ENCODE data around the gene VIPAS39.

The VIPAS39 gene

GRCh38 chr14:77406086-77406485, 51.3 kb downstream of the VIPAS39 start:
- no peak for DNase-seq (ENCODE audit: low read depth in 2 of 2)

- DNase-seq (ENCODE audit: low read depth in 2 of 2): no peak
Measured at GRCh38 chr14:77403768-77404167, 53.6 kb downstream of the VIPAS39 start.

GRCh38 chr14:77400216-77400615, 57.2 kb downstream of the VIPAS39 start:
- DNase-seq (ENCODE audit: low read depth in 2 of 2): no peak

GRCh38 chr14:77390188-77390587, 67.2 kb downstream of the VIPAS39 start:
- no peak for DNase-seq (ENCODE audit: low read depth in 2 of 2)

GRCh38 chr14:77378701-77379100, 78.7 kb downstream of the VIPAS39 start:
- DNase-seq (ENCODE audit: low read depth in 2 of 2): no peak

- no peak for DNase-seq (ENCODE audit: low read depth in 2 of 2)
Measured at GRCh38 chr14:77377502-77377844, 79.9 kb downstream of the VIPAS39 start.

- peak; percentile 48 to 51 for DNase-seq (ENCODE audit: low read depth in 2 of 2)
Measured at GRCh38 chr14:77376771-77377501, 80.5 kb downstream of the VIPAS39 start, which contains the start of the genes SAMD15 and TMED8. SAMD15 (plus strand) TSS chr14:77377379; CDS start chr14:77377419, 40 bp downstream. TMED8 (minus strand) TSS chr14:77377094; CDS start chr14:77377053, 41 bp downstream.

Measured in fibroblast of skin of left quadriceps (primary cell).